SK-N-SH (cell line): Measurements from ENCODE around the gene SYNJ1. TPM values are rescaled to one million over a fixed set of nuclear protein-coding genes. Genes with fewer than 3 reads are reported as not detected.

Source experiments
- CTCF ChIA-PET: fragments of 300-600, 350-600 bp; formaldehyde crosslinking; extraction: SDS; loops from one replicate; lab custom pipeline; 2021; lab: Yijun Ruan, JAX
- POLR2A ChIA-PET: fragments of 350-600 bp; sonication (Branson Sonifier 250); formaldehyde crosslinking; extraction: SDS; loops from one replicate; lab custom pipeline; 2020; ENCODE audit warnings: antibody characterized with exemption, inconsistent platforms; lab: Yijun Ruan, JAX
- DNase-seq: peaks from one replicate; pipeline ENCODE4 v3.0.0; 2012
- H2AFZ ChIP-seq: fragments of 200-600 bp; sonication (generic); 2 replicates; pipeline ENCODE4 v1.8.1; 2016; ENCODE audit warnings: antibody characterized with exemption, mild to moderate bottlenecking, low read depth
- H3F3A ChIP-seq: fragments of 200-600 bp; sonication (generic); replicated peaks from 2 replicates; pipeline ENCODE3; 2016; ENCODE audit warnings: antibody characterized with exemption, mild to moderate bottlenecking; ENCODE audit not compliant: insufficient read depth
- H3K27ac ChIP-seq, 2 experiments: fragments of 200-500 bp in 1 of 2; fragments of 200-600 bp in 1 of 2; sonication (Bioruptor generic) in 1 of 2; sonication (generic), shearing (Covaris generic) in 1 of 2; 2 replicates each; pipeline versions ENCODE4 v1.5.1 to v1.6.1; 2014 to 2016; ENCODE audit warnings: low read depth in 2 of 2, inconsistent platforms in 1 of 2, low read length in 1 of 2, mild to moderate bottlenecking in 1 of 2, mixed read lengths in 1 of 2
- H3K27me3 ChIP-seq: fragments of 200-600 bp; sonication (generic), shearing (Covaris generic); 2 replicates; pipeline ENCODE4 v1.6.1; 2016; ENCODE audit warnings: mixed run types; ENCODE audit not compliant: insufficient read depth
- H3K36me3 ChIP-seq, 2 experiments: fragments of 200-500 bp in 1 of 2; fragments of 200-600 bp in 1 of 2; sonication (Bioruptor generic) in 1 of 2; sonication (generic) in 1 of 2; replicated peaks in 1 of 2; 2 replicates each; pipeline versions ENCODE3 to v1.5.1; 2014 to 2016; ENCODE audit warnings: low read length in 1 of 2, mild to moderate bottlenecking in 1 of 2; ENCODE audit not compliant: insufficient read depth in 2 of 2, control insufficient read depth in 1 of 2
- H3K4me1 ChIP-seq, 2 experiments: fragments of 200-500 bp in 1 of 2; fragments of 200-600 bp in 1 of 2; sonication (Bioruptor generic) in 1 of 2; sonication (generic), shearing (Covaris generic) in 1 of 2; 2 replicates each; pipeline versions ENCODE4 v1.5.1 to v1.6.1; 2014 to 2016; ENCODE audit warnings: low read depth in 1 of 2, low read length in 1 of 2, mixed run types in 1 of 2; ENCODE audit not compliant: insufficient read depth in 2 of 2, control insufficient read depth in 1 of 2
- H3K4me2 ChIP-seq: fragments of 200-600 bp; sonication (generic), shearing (Covaris generic); 2 replicates; pipeline ENCODE4 v1.6.1; 2017; ENCODE audit warnings: mixed run types
- H3K4me3 ChIP-seq, 2 experiments: fragments of 200-500 bp in 1 of 2; fragments of 200-600 bp in 1 of 2; sonication (Bioruptor generic) in 1 of 2; sonication (generic), shearing (Covaris generic) in 1 of 2; 2 replicates each; pipeline versions ENCODE4 v1.5.1 to v1.8.1; 2014 to 2016; ENCODE audit warnings: low read depth in 2 of 2, inconsistent platforms in 1 of 2, low read length in 1 of 2, mild to moderate bottlenecking in 1 of 2, mixed read lengths in 1 of 2, moderate library complexity in 1 of 2
- H3K79me2 ChIP-seq: fragments of 200-600 bp; sonication (generic); 2 replicates; pipeline ENCODE4 v1.8.1; 2017; ENCODE audit warnings: mild to moderate bottlenecking; ENCODE audit not compliant: insufficient read depth
- H3K9ac ChIP-seq: fragments of 200-600 bp; sonication (generic); 2 replicates; pipeline ENCODE4 v1.6.1; 2017; ENCODE audit warnings: mixed run types
- H3K9me2 ChIP-seq: fragments of 200-600 bp; sonication (generic); 2 replicates; pipeline ENCODE4 v1.6.1; 2017; ENCODE audit warnings: mixed run types
- H3K9me3 ChIP-seq: fragments of 200-600 bp; sonication (generic); 2 replicates; pipeline ENCODE4 v1.6.1; 2017; ENCODE audit warnings: mixed run types, mild to moderate bottlenecking, moderate library complexity
- H4K20me1 ChIP-seq: fragments of 200-600 bp; sonication (generic); 2 replicates; pipeline ENCODE4 v1.6.1; 2017; ENCODE audit warnings: mild to moderate bottlenecking, mixed run types; ENCODE audit not compliant: insufficient read depth
- CHD2 ChIP-seq: fragments of 150-350 bp; IDR thresholded peaks from 2 replicates; pipeline ENCODE4 v1.6.1; 2018; ENCODE audit warnings: low read length; ENCODE audit not compliant: partially characterized antibody
- EZH2phosphoT487 ChIP-seq: fragments of 200-600 bp; sonication (generic); IDR thresholded peaks from 2 replicates; pipeline ENCODE4 v1.6.1; 2017; ENCODE audit warnings: low read depth, mixed run types, mild to moderate bottlenecking, antibody characterized with exemption, moderate library complexity, borderline replicate concordance
- FOSL2 ChIP-seq: IDR thresholded peaks from 2 replicates; pipeline ENCODE4 v1.4.0; 2012; ENCODE audit warnings: low read depth, mild to moderate bottlenecking, moderate library complexity, borderline replicate concordance
- FOXJ3 ChIP-seq: sonication (generic); formaldehyde crosslinking; IDR thresholded peaks from 2 replicates; pipeline ENCODE4 v1.5.1; 2020; ENCODE audit warnings: mild to moderate bottlenecking, missing genetic modification reagents
- GABPA ChIP-seq: IDR thresholded peaks from 2 replicates; pipeline ENCODE4 v1.4.0; 2012; ENCODE audit warnings: low read depth, mild to moderate bottlenecking
- JUND ChIP-seq: IDR thresholded peaks from 2 replicates; pipeline ENCODE4 v1.4.0; 2012
- MEF2A ChIP-seq: IDR thresholded peaks from 2 replicates; pipeline ENCODE4 v1.4.0; 2012; ENCODE audit warnings: low read depth, borderline replicate concordance
- MXI1 ChIP-seq: IDR thresholded peaks from 2 replicates; pipeline ENCODE4 v1.6.1; 2012; ENCODE audit warnings: mild to moderate bottlenecking, low read depth, low read length, improper control_type of control experiment
- NRF1 ChIP-seq: IDR thresholded peaks from 2 replicates; pipeline ENCODE4 v1.6.1; 2012; ENCODE audit warnings: low read depth, mild to moderate bottlenecking, low read length
- RCOR1 ChIP-seq: fragments of 150-350 bp; IDR thresholded peaks from 2 replicates; pipeline ENCODE4 v1.6.1; 2017; ENCODE audit warnings: antibody characterized with exemption, low read length
- SMC3 ChIP-seq: IDR thresholded peaks from 2 replicates; pipeline ENCODE4 v1.6.1; 2012; ENCODE audit warnings: low read depth, low read length, improper control_type of control experiment
- TAF1 ChIP-seq: IDR thresholded peaks from 2 replicates; pipeline ENCODE4 v1.6.1; 2012; ENCODE audit warnings: low read depth, mild to moderate bottlenecking, low read length, moderate library complexity, borderline replicate concordance
- WGBS: methylation state at CpG from one replicate; pipeline ENCODE4 v1.1.6; 2017; ENCODE audit warnings: low lambda C conversion rate; 5-methylcytosine and 5-hydroxymethylcytosine counted together
- polyA plus RNA-seq, 3 experiments: library from polyadenylated mRNA; depleted of rRNA; stranded (reverse); fragments of >200 nt; gene quantifications; 2 replicates each; pipeline ENCODE4 v1.2.3, GENCODE V29; 2012
- TF ChIP-seq, protein P1 (sequence below): fragments of 200-600 bp; sonication (generic); IDR thresholded peaks from 2 replicates; pipeline ENCODE4 v1.6.1; 2017; ENCODE audit warnings: antibody characterized with exemption, mild to moderate bottlenecking, moderate library complexity
- TF ChIP-seq, protein P2 (sequence below): IDR thresholded peaks from 2 replicates; pipeline ENCODE4 v1.4.0; 2012; ENCODE audit warnings: low read depth, borderline replicate concordance
- TF ChIP-seq, protein P3 (sequence below): IDR thresholded peaks from 2 replicates; pipeline ENCODE4 v1.6.1; 2012; ENCODE audit warnings: mild to moderate bottlenecking, low read depth, low read length, moderate library complexity
- TF ChIP-seq, protein P4 (sequence below): fragments of 150-350 bp; IDR thresholded peaks from 2 replicates; pipeline ENCODE4 v1.6.1; 2016; ENCODE audit warnings: mild to moderate bottlenecking, low read depth, low read length

The SYNJ1 gene
- polyA plus RNA-seq, 1 of the 3 experiments (the other 2 are of a cell fraction): 3.3 TPM

DNA sequence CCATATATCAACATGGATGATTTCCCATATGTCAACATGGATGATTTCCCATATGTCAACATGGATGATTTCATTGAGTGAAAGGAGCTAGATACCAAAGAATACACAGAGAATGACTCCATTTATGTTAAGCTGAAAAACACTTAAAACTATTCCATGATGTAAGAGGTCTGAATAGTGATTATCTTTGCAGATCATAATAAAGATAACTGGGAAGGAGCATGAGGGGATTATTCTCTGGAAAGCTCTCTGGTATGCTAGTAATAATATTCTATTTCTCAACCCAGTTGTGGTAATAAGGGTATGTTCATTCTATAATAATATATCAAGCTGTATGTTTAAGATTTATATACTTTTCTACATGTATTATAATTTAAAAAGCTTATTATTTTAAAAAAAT is 14.1 kb downstream of the SYNJ1 start:
- H3K4me3 ChIP-seq: no peak overlapping the region
- H3K27me3 ChIP-seq: no peaks in the 10 kb centered on the region
- no peak for DNase-seq
- H3K27ac ChIP-seq: no peak overlapping the region
- peaks cover 5 to 25% of the 10 kb centered on the region in 2 experiments for H3K36me3 ChIP-seq
- CTCF ChIA-PET: no interaction called here
- TF ChIP-seq MXI1 (no peak), GABPA (no peak), NRF1 (no peak), FOSL2 (no peak), FOXJ3 (CRISPR knock-in tag) (no peak)
- TF ChIP-seq, protein P1, sequence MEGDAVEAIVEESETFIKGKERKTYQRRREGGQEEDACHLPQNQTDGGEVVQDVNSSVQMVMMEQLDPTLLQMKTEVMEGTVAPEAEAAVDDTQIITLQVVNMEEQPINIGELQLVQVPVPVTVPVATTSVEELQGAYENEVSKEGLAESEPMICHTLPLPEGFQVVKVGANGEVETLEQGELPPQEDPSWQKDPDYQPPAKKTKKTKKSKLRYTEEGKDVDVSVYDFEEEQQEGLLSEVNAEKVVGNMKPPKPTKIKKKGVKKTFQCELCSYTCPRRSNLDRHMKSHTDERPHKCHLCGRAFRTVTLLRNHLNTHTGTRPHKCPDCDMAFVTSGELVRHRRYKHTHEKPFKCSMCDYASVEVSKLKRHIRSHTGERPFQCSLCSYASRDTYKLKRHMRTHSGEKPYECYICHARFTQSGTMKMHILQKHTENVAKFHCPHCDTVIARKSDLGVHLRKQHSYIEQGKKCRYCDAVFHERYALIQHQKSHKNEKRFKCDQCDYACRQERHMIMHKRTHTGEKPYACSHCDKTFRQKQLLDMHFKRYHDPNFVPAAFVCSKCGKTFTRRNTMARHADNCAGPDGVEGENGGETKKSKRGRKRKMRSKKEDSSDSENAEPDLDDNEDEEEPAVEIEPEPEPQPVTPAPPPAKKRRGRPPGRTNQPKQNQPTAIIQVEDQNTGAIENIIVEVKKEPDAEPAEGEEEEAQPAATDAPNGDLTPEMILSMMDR: no peak
- TF ChIP-seq, protein P2, sequence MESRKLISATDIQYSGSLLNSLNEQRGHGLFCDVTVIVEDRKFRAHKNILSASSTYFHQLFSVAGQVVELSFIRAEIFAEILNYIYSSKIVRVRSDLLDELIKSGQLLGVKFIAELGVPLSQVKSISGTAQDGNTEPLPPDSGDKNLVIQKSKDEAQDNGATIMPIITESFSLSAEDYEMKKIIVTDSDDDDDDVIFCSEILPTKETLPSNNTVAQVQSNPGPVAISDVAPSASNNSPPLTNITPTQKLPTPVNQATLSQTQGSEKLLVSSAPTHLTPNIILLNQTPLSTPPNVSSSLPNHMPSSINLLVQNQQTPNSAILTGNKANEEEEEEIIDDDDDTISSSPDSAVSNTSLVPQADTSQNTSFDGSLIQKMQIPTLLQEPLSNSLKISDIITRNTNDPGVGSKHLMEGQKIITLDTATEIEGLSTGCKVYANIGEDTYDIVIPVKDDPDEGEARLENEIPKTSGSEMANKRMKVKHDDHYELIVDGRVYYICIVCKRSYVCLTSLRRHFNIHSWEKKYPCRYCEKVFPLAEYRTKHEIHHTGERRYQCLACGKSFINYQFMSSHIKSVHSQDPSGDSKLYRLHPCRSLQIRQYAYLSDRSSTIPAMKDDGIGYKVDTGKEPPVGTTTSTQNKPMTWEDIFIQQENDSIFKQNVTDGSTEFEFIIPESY: no peak
- no peak overlapping the region for H3K9ac ChIP-seq
- no peaks in the 10 kb centered on the region for H3K9me2 ChIP-seq
- H3K79me2 ChIP-seq: no peaks in the 10 kb centered on the region; the same call in 1 of the 2 replicates
- no peak overlapping the region for H3K4me2 ChIP-seq
- H2AFZ ChIP-seq: no peak overlapping the region
- no peaks in the 10 kb centered on the region for H4K20me1 ChIP-seq
- no peaks in the 10 kb centered on the region for H3K4me1 ChIP-seq
- H3K9me3 ChIP-seq: 0 out of 2 replicates have a peak, but pooled peaks cover 2% of the 10 kb centered on the region
- H3F3A ChIP-seq: no peaks in the 10 kb centered on the region
- POLR2A ChIA-PET: no interaction called here

DNA sequence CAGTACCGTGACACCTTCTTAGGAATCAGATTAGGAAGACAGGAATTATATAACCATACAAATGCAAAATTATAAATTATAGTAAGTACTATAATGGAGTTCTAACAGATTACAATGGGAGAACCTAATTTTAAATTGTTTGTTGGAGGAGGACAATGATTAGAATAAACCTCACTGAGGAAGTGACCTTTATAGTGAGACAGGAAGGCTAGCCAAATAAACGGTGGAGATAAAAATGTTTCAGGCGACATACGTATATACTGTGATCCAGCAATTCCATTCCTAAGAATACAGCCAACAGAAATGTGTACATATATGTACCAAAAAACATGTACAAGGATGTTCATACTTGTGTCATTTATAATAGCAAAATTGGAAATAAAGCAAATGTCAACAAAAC is 15.2 kb downstream of the SYNJ1 start:
- no peaks in the 10 kb centered on the region for H3K27me3 ChIP-seq
- peaks cover 5 to 21% of the 10 kb centered on the region in 2 experiments for H3K36me3 ChIP-seq
- POLR2A ChIA-PET: no interaction called here
- no peak for TF ChIP-seq FOSL2
- TF ChIP-seq CHD2: no peak
- TF ChIP-seq, protein P3, sequence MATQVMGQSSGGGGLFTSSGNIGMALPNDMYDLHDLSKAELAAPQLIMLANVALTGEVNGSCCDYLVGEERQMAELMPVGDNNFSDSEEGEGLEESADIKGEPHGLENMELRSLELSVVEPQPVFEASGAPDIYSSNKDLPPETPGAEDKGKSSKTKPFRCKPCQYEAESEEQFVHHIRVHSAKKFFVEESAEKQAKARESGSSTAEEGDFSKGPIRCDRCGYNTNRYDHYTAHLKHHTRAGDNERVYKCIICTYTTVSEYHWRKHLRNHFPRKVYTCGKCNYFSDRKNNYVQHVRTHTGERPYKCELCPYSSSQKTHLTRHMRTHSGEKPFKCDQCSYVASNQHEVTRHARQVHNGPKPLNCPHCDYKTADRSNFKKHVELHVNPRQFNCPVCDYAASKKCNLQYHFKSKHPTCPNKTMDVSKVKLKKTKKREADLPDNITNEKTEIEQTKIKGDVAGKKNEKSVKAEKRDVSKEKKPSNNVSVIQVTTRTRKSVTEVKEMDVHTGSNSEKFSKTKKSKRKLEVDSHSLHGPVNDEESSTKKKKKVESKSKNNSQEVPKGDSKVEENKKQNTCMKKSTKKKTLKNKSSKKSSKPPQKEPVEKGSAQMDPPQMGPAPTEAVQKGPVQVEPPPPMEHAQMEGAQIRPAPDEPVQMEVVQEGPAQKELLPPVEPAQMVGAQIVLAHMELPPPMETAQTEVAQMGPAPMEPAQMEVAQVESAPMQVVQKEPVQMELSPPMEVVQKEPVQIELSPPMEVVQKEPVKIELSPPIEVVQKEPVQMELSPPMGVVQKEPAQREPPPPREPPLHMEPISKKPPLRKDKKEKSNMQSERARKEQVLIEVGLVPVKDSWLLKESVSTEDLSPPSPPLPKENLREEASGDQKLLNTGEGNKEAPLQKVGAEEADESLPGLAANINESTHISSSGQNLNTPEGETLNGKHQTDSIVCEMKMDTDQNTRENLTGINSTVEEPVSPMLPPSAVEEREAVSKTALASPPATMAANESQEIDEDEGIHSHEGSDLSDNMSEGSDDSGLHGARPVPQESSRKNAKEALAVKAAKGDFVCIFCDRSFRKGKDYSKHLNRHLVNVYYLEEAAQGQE: no peak
- no peak for TF ChIP-seq GABPA
- no peak for TF ChIP-seq FOXJ3 (CRISPR knock-in tag)
- TF ChIP-seq MEF2A: no peak
- TF ChIP-seq SMC3: no peak
- TF ChIP-seq, protein P4, sequence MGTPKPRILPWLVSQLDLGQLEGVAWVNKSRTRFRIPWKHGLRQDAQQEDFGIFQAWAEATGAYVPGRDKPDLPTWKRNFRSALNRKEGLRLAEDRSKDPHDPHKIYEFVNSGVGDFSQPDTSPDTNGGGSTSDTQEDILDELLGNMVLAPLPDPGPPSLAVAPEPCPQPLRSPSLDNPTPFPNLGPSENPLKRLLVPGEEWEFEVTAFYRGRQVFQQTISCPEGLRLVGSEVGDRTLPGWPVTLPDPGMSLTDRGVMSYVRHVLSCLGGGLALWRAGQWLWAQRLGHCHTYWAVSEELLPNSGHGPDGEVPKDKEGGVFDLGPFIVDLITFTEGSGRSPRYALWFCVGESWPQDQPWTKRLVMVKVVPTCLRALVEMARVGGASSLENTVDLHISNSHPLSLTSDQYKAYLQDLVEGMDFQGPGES: no peak
- TF ChIP-seq NRF1: no peak
- no peak for TF ChIP-seq MXI1
- no peak for TF ChIP-seq RCOR1
- TF ChIP-seq TAF1: no peak
- no peak for TF ChIP-seq EZH2phosphoT487
- no peak for TF ChIP-seq JUND
- H3K27ac ChIP-seq: no peak overlapping the region
- no peak for DNase-seq
- 93% methylated on average over 4 of the region's 4 CpGs for WGBS
- no peaks in the 10 kb centered on the region for H4K20me1 ChIP-seq
- H3F3A ChIP-seq: no peaks in the 10 kb centered on the region
- no peak overlapping the region for H3K4me2 ChIP-seq
- H3K9me2 ChIP-seq: no peaks in the 10 kb centered on the region
- CTCF ChIA-PET: no interaction called here
- H3K4me1 ChIP-seq: no peaks in the 10 kb centered on the region
- no peak overlapping the region for H2AFZ ChIP-seq
- H3K4me3 ChIP-seq: no peak overlapping the region
- H3K79me2 ChIP-seq: no peaks in the 10 kb centered on the region; the same call in 1 of the 2 replicates
- H3K9ac ChIP-seq: no peak overlapping the region
- H3K9me3 ChIP-seq: 0 out of 2 replicates have a peak, but pooled peaks cover 2% of the 10 kb centered on the region
